AG08396 (cell line): ENCODE measurements around the gene CWF19L2.

ENCODE experiments used
- DNase-seq: peaks from one replicate; pipeline ENCODE4 v3.0.0; 2012; ENCODE audit warnings: low spot score, mixed read lengths

The CWF19L2 gene

DNA sequence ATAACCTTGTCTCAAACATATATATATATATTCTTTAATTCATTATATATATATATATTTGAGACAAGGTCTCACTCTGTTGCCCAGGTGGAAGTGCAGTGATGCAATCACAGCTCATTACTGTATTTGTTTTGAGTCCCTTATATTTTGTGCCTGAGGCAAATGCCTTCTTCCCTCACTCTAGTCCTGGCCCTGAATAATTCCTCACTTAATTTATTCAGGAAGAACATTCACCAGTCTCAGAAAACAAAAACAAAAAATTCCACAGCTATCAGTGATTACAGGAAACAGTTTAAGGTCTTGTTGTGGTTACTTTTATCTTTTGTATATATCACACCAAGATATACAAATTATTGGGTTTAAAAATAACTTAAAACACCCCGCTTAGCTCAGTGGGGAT is 155.7 kb downstream of the CWF19L2 start:
- DNase-seq: no peak

GRCh38 chr11:107293677-107294344 is 163.8 kb downstream of the CWF19L2 start:
- DNase-seq: no peak

GRCh38 chr11:107282195-107282594 is 175.4 kb downstream of the CWF19L2 start:
- no peak for DNase-seq
